SK-N-SH (cell line): Measurements from ENCODE around the gene NEURL3. TPM values are rescaled to one million over a fixed set of nuclear protein-coding genes. Genes with fewer than 3 reads are reported as not detected.

Experiments
- CTCF ChIA-PET: fragments of 300-600, 350-600 bp; formaldehyde crosslinking; extraction: SDS; loops from one replicate; lab custom pipeline; 2021; lab: Yijun Ruan, JAX
- POLR2A ChIA-PET: fragments of 350-600 bp; sonication (Branson Sonifier 250); formaldehyde crosslinking; extraction: SDS; loops from one replicate; lab custom pipeline; 2020; ENCODE audit warnings: antibody characterized with exemption, inconsistent platforms; lab: Yijun Ruan, JAX
- DNase-seq: peaks from one replicate; pipeline ENCODE4 v3.0.0; 2012
- H2AFZ ChIP-seq: fragments of 200-600 bp; sonication (generic); 2 replicates; pipeline ENCODE4 v1.8.1; 2016; ENCODE audit warnings: antibody characterized with exemption, mild to moderate bottlenecking, low read depth
- H3F3A ChIP-seq: fragments of 200-600 bp; sonication (generic); replicated peaks from 2 replicates; pipeline ENCODE3; 2016; ENCODE audit warnings: antibody characterized with exemption, mild to moderate bottlenecking; ENCODE audit not compliant: insufficient read depth
- H3K27ac ChIP-seq, 2 experiments: fragments of 200-500 bp in 1 of 2; fragments of 200-600 bp in 1 of 2; sonication (Bioruptor generic) in 1 of 2; sonication (generic), shearing (Covaris generic) in 1 of 2; 2 replicates each; pipeline versions ENCODE4 v1.5.1 to v1.6.1; 2014 to 2016; ENCODE audit warnings: low read depth in 2 of 2, inconsistent platforms in 1 of 2, low read length in 1 of 2, mild to moderate bottlenecking in 1 of 2, mixed read lengths in 1 of 2
- H3K27me3 ChIP-seq: fragments of 200-600 bp; sonication (generic), shearing (Covaris generic); 2 replicates; pipeline ENCODE4 v1.6.1; 2016; ENCODE audit warnings: mixed run types; ENCODE audit not compliant: insufficient read depth
- H3K36me3 ChIP-seq, 2 experiments: fragments of 200-500 bp in 1 of 2; fragments of 200-600 bp in 1 of 2; sonication (Bioruptor generic) in 1 of 2; sonication (generic) in 1 of 2; replicated peaks in 1 of 2; 2 replicates each; pipeline versions ENCODE3 to v1.5.1; 2014 to 2016; ENCODE audit warnings: low read length in 1 of 2, mild to moderate bottlenecking in 1 of 2; ENCODE audit not compliant: insufficient read depth in 2 of 2, control insufficient read depth in 1 of 2
- H3K4me1 ChIP-seq, 2 experiments: fragments of 200-500 bp in 1 of 2; fragments of 200-600 bp in 1 of 2; sonication (Bioruptor generic) in 1 of 2; sonication (generic), shearing (Covaris generic) in 1 of 2; 2 replicates each; pipeline versions ENCODE4 v1.5.1 to v1.6.1; 2014 to 2016; ENCODE audit warnings: low read depth in 1 of 2, low read length in 1 of 2, mixed run types in 1 of 2; ENCODE audit not compliant: insufficient read depth in 2 of 2, control insufficient read depth in 1 of 2
- H3K4me2 ChIP-seq: fragments of 200-600 bp; sonication (generic), shearing (Covaris generic); 2 replicates; pipeline ENCODE4 v1.6.1; 2017; ENCODE audit warnings: mixed run types
- H3K4me3 ChIP-seq, 2 experiments: fragments of 200-500 bp in 1 of 2; fragments of 200-600 bp in 1 of 2; sonication (Bioruptor generic) in 1 of 2; sonication (generic), shearing (Covaris generic) in 1 of 2; 2 replicates each; pipeline versions ENCODE4 v1.5.1 to v1.8.1; 2014 to 2016; ENCODE audit warnings: low read depth in 2 of 2, inconsistent platforms in 1 of 2, low read length in 1 of 2, mild to moderate bottlenecking in 1 of 2, mixed read lengths in 1 of 2, moderate library complexity in 1 of 2
- H3K79me2 ChIP-seq: fragments of 200-600 bp; sonication (generic); 2 replicates; pipeline ENCODE4 v1.8.1; 2017; ENCODE audit warnings: mild to moderate bottlenecking; ENCODE audit not compliant: insufficient read depth
- H3K9ac ChIP-seq: fragments of 200-600 bp; sonication (generic); 2 replicates; pipeline ENCODE4 v1.6.1; 2017; ENCODE audit warnings: mixed run types
- H3K9me2 ChIP-seq: fragments of 200-600 bp; sonication (generic); 2 replicates; pipeline ENCODE4 v1.6.1; 2017; ENCODE audit warnings: mixed run types
- H3K9me3 ChIP-seq: fragments of 200-600 bp; sonication (generic); 2 replicates; pipeline ENCODE4 v1.6.1; 2017; ENCODE audit warnings: mixed run types, mild to moderate bottlenecking, moderate library complexity
- H4K20me1 ChIP-seq: fragments of 200-600 bp; sonication (generic); 2 replicates; pipeline ENCODE4 v1.6.1; 2017; ENCODE audit warnings: mild to moderate bottlenecking, mixed run types; ENCODE audit not compliant: insufficient read depth
- EP300 ChIP-seq, 2 experiments: IDR thresholded peaks; 2 replicates each; pipeline versions ENCODE4 v1.4.0 to v1.6.1; 2012; ENCODE audit warnings: borderline replicate concordance in 1 of 2, low read depth in 1 of 2, low read length in 1 of 2
- FOSL2 ChIP-seq: IDR thresholded peaks from 2 replicates; pipeline ENCODE4 v1.4.0; 2012; ENCODE audit warnings: low read depth, mild to moderate bottlenecking, moderate library complexity, borderline replicate concordance
- FOXJ3 ChIP-seq: sonication (generic); formaldehyde crosslinking; IDR thresholded peaks from 2 replicates; pipeline ENCODE4 v1.5.1; 2020; ENCODE audit warnings: mild to moderate bottlenecking, missing genetic modification reagents
- NRF1 ChIP-seq: IDR thresholded peaks from 2 replicates; pipeline ENCODE4 v1.6.1; 2012; ENCODE audit warnings: low read depth, mild to moderate bottlenecking, low read length
- POLR2AphosphoS5 ChIP-seq: IDR thresholded peaks from 2 replicates; pipeline ENCODE4 v1.6.1; 2012; ENCODE audit warnings: low read depth, low read length
- REST ChIP-seq: IDR thresholded peaks from 2 replicates; pipeline ENCODE4 v1.6.1; 2012; ENCODE audit warnings: mild to moderate bottlenecking, low read depth, low read length, moderate library complexity
- SIN3A ChIP-seq: IDR thresholded peaks from 2 replicates; pipeline ENCODE4 v1.6.1; 2012; ENCODE audit warnings: low read depth, mild to moderate bottlenecking, low read length, moderate library complexity, borderline replicate concordance
- TAF1 ChIP-seq: IDR thresholded peaks from 2 replicates; pipeline ENCODE4 v1.6.1; 2012; ENCODE audit warnings: low read depth, mild to moderate bottlenecking, low read length, moderate library complexity, borderline replicate concordance
- TCF12 ChIP-seq: IDR thresholded peaks from 2 replicates; pipeline ENCODE4 v1.4.0; 2012
- TEAD4 ChIP-seq: IDR thresholded peaks from 2 replicates; pipeline ENCODE4 v1.4.0; 2012; ENCODE audit warnings: mild to moderate bottlenecking, borderline replicate concordance; ENCODE audit not compliant: insufficient read depth
- YY1 ChIP-seq: IDR thresholded peaks from 2 replicates; pipeline ENCODE4 v1.4.0; 2012; ENCODE audit warnings: low read depth, mild to moderate bottlenecking
- WGBS: methylation state at CpG from one replicate; pipeline ENCODE4 v1.1.6; 2017; ENCODE audit warnings: low lambda C conversion rate; 5-methylcytosine and 5-hydroxymethylcytosine counted together
- polyA plus RNA-seq, 3 experiments: library from polyadenylated mRNA; depleted of rRNA; stranded (reverse); fragments of >200 nt; gene quantifications; 2 replicates each; pipeline ENCODE4 v1.2.3, GENCODE V29; 2012
- TF ChIP-seq, protein P1 (sequence below): fragments of 150-350 bp; IDR thresholded peaks from 2 replicates; pipeline ENCODE4 v1.6.1; 2017; ENCODE audit warnings: antibody characterized with exemption, low read length, low read depth, borderline replicate concordance
- TF ChIP-seq, protein P2 (sequence below): IDR thresholded peaks from 2 replicates; pipeline ENCODE4 v1.4.0; 2012; ENCODE audit warnings: low read depth
- TF ChIP-seq, protein P3 (sequence below): IDR thresholded peaks from 2 replicates; pipeline ENCODE4; 2012

NEURL3 gene
- polyA plus RNA-seq, 1 of the 3 experiments (the other 2 are of a cell fraction) = 0.08 TPM

GRCh38 chr2:96530474-96531357 lies 25.6 kb upstream of the NEURL3 start:
- Histone ChIP-seq H4K20me1 (no peaks in the 10 kb centered on the region), H3K4me1 (peaks cover 27 to 38% of the 10 kb centered on the region in 2 experiments), H3K79me2 (no peaks in the 10 kb centered on the region), H3K27me3 (no peaks in the 10 kb centered on the region), H3K9me3 (no peaks in the 10 kb centered on the region), H3K4me3 (no peak overlapping the region), H3F3A (peaks cover 7% of the 10 kb centered on the region), H3K36me3 (no peaks in the 10 kb centered on the region), H3K27ac (no peak overlapping the region), H3K9ac (no peak overlapping the region), H3K9me2 (no peaks in the 10 kb centered on the region)
- no peak for DNase-seq
- CTCF ChIA-PET = interaction anchor here (0.9 to 6.2 kb wide), 3 partner anchors 22 to 123 kb away, joined by 5 to 47 read pairs (median 27); no protein-coding TSS in a partner anchor
- POLR2A ChIA-PET = no interaction called here
- TF ChIP-seq, protein P1, sequence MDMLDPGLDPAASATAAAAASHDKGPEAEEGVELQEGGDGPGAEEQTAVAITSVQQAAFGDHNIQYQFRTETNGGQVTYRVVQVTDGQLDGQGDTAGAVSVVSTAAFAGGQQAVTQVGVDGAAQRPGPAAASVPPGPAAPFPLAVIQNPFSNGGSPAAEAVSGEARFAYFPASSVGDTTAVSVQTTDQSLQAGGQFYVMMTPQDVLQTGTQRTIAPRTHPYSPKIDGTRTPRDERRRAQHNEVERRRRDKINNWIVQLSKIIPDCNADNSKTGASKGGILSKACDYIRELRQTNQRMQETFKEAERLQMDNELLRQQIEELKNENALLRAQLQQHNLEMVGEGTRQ = no peak
- TF ChIP-seq FOSL2 = peak; percentile 12; the same call in 1 of the 2 replicates
- TF ChIP-seq, protein P2, sequence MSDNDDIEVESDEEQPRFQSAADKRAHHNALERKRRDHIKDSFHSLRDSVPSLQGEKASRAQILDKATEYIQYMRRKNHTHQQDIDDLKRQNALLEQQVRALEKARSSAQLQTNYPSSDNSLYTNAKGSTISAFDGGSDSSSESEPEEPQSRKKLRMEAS = no peak
- TF ChIP-seq, all 33 proteins: peak for 1
- WGBS = 92% methylated on average over 14 of the region's 16 CpGs
- H3K4me2 ChIP-seq = no peak overlapping the region
- no peak overlapping the region for H2AFZ ChIP-seq

GRCh38 chr2:96530144-96530430 lies 24.9 kb upstream of the NEURL3 start:
- Histone ChIP-seq H3K9me2 (no peaks in the 10 kb centered on the region), H3K4me3 (no peak overlapping the region), H3K27ac (no peak overlapping the region), H3K27me3 (no peaks in the 10 kb centered on the region), H3K4me1 (peaks cover 27 to 32% of the 10 kb centered on the region in 2 experiments), H3K4me2 (no peak overlapping the region), H3K9ac (no peak overlapping the region), H4K20me1 (no peaks in the 10 kb centered on the region), H3K9me3 (no peaks in the 10 kb centered on the region), H2AFZ (no peak overlapping the region), H3F3A (peaks cover 7% of the 10 kb centered on the region), H3K36me3 (no peaks in the 10 kb centered on the region), H3K79me2 (no peaks in the 10 kb centered on the region)
- POLR2A ChIA-PET = no interaction called here
- no peak for TF ChIP-seq YY1
- TF ChIP-seq, protein P3, sequence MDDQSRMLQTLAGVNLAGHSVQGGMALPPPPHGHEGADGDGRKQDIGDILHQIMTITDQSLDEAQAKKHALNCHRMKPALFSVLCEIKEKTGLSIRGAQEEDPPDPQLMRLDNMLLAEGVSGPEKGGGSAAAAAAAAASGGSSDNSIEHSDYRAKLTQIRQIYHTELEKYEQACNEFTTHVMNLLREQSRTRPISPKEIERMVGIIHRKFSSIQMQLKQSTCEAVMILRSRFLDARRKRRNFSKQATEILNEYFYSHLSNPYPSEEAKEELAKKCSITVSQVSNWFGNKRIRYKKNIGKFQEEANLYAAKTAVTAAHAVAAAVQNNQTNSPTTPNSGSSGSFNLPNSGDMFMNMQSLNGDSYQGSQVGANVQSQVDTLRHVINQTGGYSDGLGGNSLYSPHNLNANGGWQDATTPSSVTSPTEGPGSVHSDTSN = no peak
- TF ChIP-seq POLR2AphosphoS5 = no peak
- TF ChIP-seq TEAD4 = no peak
- TF ChIP-seq, protein P1 = no peak
- no peak for TF ChIP-seq FOSL2
- no peak for TF ChIP-seq TCF12
- no peak for TF ChIP-seq NRF1
- TF ChIP-seq EP300 (IDR thresholded peaks at IDR 0.05; ENCODE audit: borderline replicate concordance in 1 of 2, low read depth in 1 of 2, low read length in 1 of 2) = no peak
- TF ChIP-seq REST = no peak
- TF ChIP-seq TAF1 = no peak
- no peak for TF ChIP-seq SIN3A
- TF ChIP-seq FOXJ3 (CRISPR knock-in tag) = no peak
- no peak for DNase-seq
- CTCF ChIA-PET = interaction anchor here (0.7 to 6.2 kb wide), 4 partner anchors 21 to 122 kb away, joined by 4 to 47 read pairs (median 16); no protein-coding TSS in a partner anchor
- 84% methylated on average over 2 of the region's 6 CpGs for WGBS
